Upper lobe of left lung (tissue), 6 donors: Measurements from ENCODE around the gene DNAJC13. TPM values are rescaled to one million over a fixed set of nuclear protein-coding genes. Genes with fewer than 3 reads are reported as not detected.
A peak's percentile ranks its signal among the peaks of the same experiment; 100 is the strongest.
"Not testable (repeated sequence)": the region's sequence is repeated elsewhere in the genome, so short reads cannot be mapped to it uniquely, and the experiment has no call there.

Source experiments
- ATAC-seq, 2 donors: fragments of 200-7000 bp; cut with Tn5 transposase; one replicate each; pipeline ENCODE4 v1.9.1; 2022; ENCODE audit warnings: mild to moderate bottlenecking in 2 of 2, moderate library complexity in 2 of 2; ENCODE audit not compliant: low FRiP score in 2 of 2
- DNase-seq, 2 donors: peaks; one replicate each; pipeline ENCODE4 v3.0.0-alpha.2; 2019 to 2020
- H3K27ac ChIP-seq, 4 donors: fragments of 200-600 bp; sonication (generic); one replicate each; pipeline ENCODE4 v1.5.1; 2016 to 2019
- H3K27me3 ChIP-seq, 4 donors: fragments of 200-600 bp; sonication (generic); one replicate each; pipeline ENCODE4 v1.5.1; 2017 to 2019
- H3K36me3 ChIP-seq, 4 donors: fragments of 200-600 bp; sonication (generic); one replicate each; pipeline ENCODE4 v1.5.1; 2016 to 2019
- H3K4me1 ChIP-seq, 4 donors: fragments of 200-600 bp; sonication (generic); one replicate each; pipeline ENCODE4 v1.5.1; 2018 to 2019
- H3K4me3 ChIP-seq, 4 donors: fragments of 200-600 bp; sonication (generic); one replicate each; pipeline ENCODE4 v1.5.1; 2017 to 2019; ENCODE audit warnings: mild to moderate bottlenecking in 2 of 4, moderate library complexity in 1 of 4
- H3K9me3 ChIP-seq, 4 donors: fragments of 200-600 bp; sonication (generic); one replicate each; pipeline ENCODE4 v1.5.1; 2018 to 2019
- CTCF ChIP-seq, 6 experiments: fragments of 450-650 bp in 4 of 6; fragments of 200-600 bp in 2 of 6; sonication (generic) in 2 of 6; IDR thresholded peaks; one replicate each; pipeline ENCODE4 v1.5.1; 2016 to 2019; ENCODE audit warnings: antibody characterized with exemption in 6 of 6
- EP300 ChIP-seq, 4 donors: sonication (generic); formaldehyde crosslinking; IDR thresholded peaks; one replicate each; pipeline ENCODE4 v1.5.1; 2017; ENCODE audit warnings: antibody characterized with exemption in 4 of 4, control low read depth in 2 of 4
- POLR2A ChIP-seq, 4 donors: fragments of 450-650 bp; IDR thresholded peaks; one replicate each; pipeline ENCODE4 v1.5.1; 2016 to 2017; ENCODE audit warnings: antibody characterized with exemption in 4 of 4, mild to moderate bottlenecking in 2 of 4
- POLR2AphosphoS5 ChIP-seq, 2 donors: sonication (generic); formaldehyde crosslinking; IDR thresholded peaks; one replicate each; pipeline ENCODE4 v1.5.1; 2017; ENCODE audit warnings: antibody characterized with exemption in 2 of 2
- WGBS, 2 donors: methylation state at CpG; one replicate each; pipeline ENCODE4 v1.1.5; 2017 to 2018; 5-methylcytosine and 5-hydroxymethylcytosine counted together
- total RNA-seq, 6 donors: library from RNA; depleted of rRNA in 4 of 6; stranded (reverse); fragments of >200 nt in 4 of 6; gene quantifications; one replicate each; pipeline versions ENCODE4 v1.1.0 to v1.2.1, GENCODE V29; 2016 to 2021
- donor health status: DM: no; HTN: no; CAD: no; lungs with moderate emphysema.
- donor health status: DM: no; HTN: yes; CAD: no; lungs with severe emphysema.

DNAJC13 gene
- total RNA-seq = 10 to 100 TPM; 29.1 to 54.9 (median 35.1) TPM

GRCh38 chr3:132416807-132417694, at the start of gene DNAJC13:
Gene DNAJC13, plus strand, starts transcription at chr3:132417502. Its CDS starts 17,049 bp downstream, at chr3:132434551.
- ATAC-seq (peak; percentile 98), DNase-seq (peak; percentile 93 to 96)
- H3K27me3 ChIP-seq = no peaks in the 10 kb centered on the region
- H3K4me1 ChIP-seq = peaks cover 17 to 30% (median 19%) of the 10 kb centered on the region in 4 donors
- H3K9me3 ChIP-seq = no peaks in the 10 kb centered on the region
- peak within 1 kb of the TSS; percentile 89 to 96 (median 92) for H3K27ac ChIP-seq
- TF ChIP-seq EP300 (IDR thresholded peaks at IDR 0.05) (no peak), CTCF (IDR thresholded peaks at IDR 0.05) (no peak), POLR2AphosphoS5 (IDR thresholded peaks at IDR 0.05) (peak; percentile 74 to 78), POLR2A (IDR thresholded peaks at IDR 0.05) (peak in 2 of 4 donors; percentile 41 to 79)
- 1 to 2% methylated on average over 48 to 54 of the region's 63 CpGs for WGBS, 2 donors
- peak within 1 kb of the TSS; percentile 80 to 99 (median 92) for H3K4me3 ChIP-seq
- H3K36me3 ChIP-seq = no peaks in the 10 kb centered on the region

- Histone ChIP-seq H3K27me3 (no peaks in the 10 kb centered on the region), H3K4me3 (no peak overlapping the region), H3K4me1 (no peaks in the 10 kb centered on the region), H3K36me3 (peaks cover 0 to 3% (median 2%) of the 10 kb centered on the region in 4 donors), H3K9me3 (no peaks in the 10 kb centered on the region), H3K27ac (no peak overlapping the region)
- WGBS, 2 donors = 94 to 95% methylated on average over 2 of the region's 2 CpGs
- ATAC-seq (no peak), DNase-seq (no peak)
- TF ChIP-seq POLR2AphosphoS5 (IDR thresholded peaks at IDR 0.05) (no peak), POLR2A (IDR thresholded peaks at IDR 0.05) (no peak), EP300 (IDR thresholded peaks at IDR 0.05) (no peak), CTCF (IDR thresholded peaks at IDR 0.05) (no peak)
Observed at GRCh38 chr3:132368515-132368914, 48.8 kb upstream of the DNAJC13 start.

- no peak for ATAC-seq
- Histone ChIP-seq H3K9me3 (no peaks in the 10 kb centered on the region), H3K27ac (no peak overlapping the region), H3K36me3 (peaks cover 0 to 3% (median 2%) of the 10 kb centered on the region in 4 donors), H3K4me3 (no peak overlapping the region), H3K27me3 (no peaks in the 10 kb centered on the region), H3K4me1 (no peaks in the 10 kb centered on the region)
- TF ChIP-seq POLR2A (IDR thresholded peaks at IDR 0.05) = no peak
- no peak for DNase-seq
Observed at GRCh38 chr3:132368962-132369361, 48.3 kb upstream of the DNAJC13 start.

GRCh38 chr3:132376945-132377354, 40.4 kb upstream of the DNAJC13 start:
- not testable (repeated sequence) for H3K9me3 ChIP-seq, ATAC-seq, H3K27ac ChIP-seq, H3K36me3 ChIP-seq, H3K4me1 ChIP-seq, H3K27me3 ChIP-seq, H3K4me3 ChIP-seq
- 93 to 94% methylated on average over 18 to 25 of the region's 25 CpGs for WGBS, 2 donors
- DNase-seq = peak in 1 of 2 donors; percentile 43

- DNase-seq (no peak), ATAC-seq (no peak)
- Histone ChIP-seq H3K4me1 (no peaks in the 10 kb centered on the region), H3K4me3 (no peak overlapping the region), H3K27me3 (no peaks in the 10 kb centered on the region), H3K9me3 (no peaks in the 10 kb centered on the region), H3K36me3 (no peaks in the 10 kb centered on the region), H3K27ac (no peak overlapping the region)
- TF ChIP-seq CTCF (IDR thresholded peaks at IDR 0.05) = no peak
- no peak for TF ChIP-seq POLR2AphosphoS5 (IDR thresholded peaks at IDR 0.05)
- no peak for TF ChIP-seq EP300 (IDR thresholded peaks at IDR 0.05)
- TF ChIP-seq POLR2A (IDR thresholded peaks at IDR 0.05) = no peak
- 68 to 78% methylated on average over 2 of the region's 2 CpGs for WGBS, 2 donors
Observed at GRCh38 chr3:132378048-132378762, 39.1 kb upstream of the DNAJC13 start.
